Activated effector memory CD4-positive, alpha-beta T cell treated with anti-CD3 and anti-CD28 coated beads, Interleukin-2, amount 50 U/mL, for 16 hours (primary cell): ENCODE data around the gene SSBP3.

Source experiments
- DNase-seq: peaks from one replicate; pipeline ENCODE4 v3.0.0-alpha.2; 2020

Gene SSBP3

DNA sequence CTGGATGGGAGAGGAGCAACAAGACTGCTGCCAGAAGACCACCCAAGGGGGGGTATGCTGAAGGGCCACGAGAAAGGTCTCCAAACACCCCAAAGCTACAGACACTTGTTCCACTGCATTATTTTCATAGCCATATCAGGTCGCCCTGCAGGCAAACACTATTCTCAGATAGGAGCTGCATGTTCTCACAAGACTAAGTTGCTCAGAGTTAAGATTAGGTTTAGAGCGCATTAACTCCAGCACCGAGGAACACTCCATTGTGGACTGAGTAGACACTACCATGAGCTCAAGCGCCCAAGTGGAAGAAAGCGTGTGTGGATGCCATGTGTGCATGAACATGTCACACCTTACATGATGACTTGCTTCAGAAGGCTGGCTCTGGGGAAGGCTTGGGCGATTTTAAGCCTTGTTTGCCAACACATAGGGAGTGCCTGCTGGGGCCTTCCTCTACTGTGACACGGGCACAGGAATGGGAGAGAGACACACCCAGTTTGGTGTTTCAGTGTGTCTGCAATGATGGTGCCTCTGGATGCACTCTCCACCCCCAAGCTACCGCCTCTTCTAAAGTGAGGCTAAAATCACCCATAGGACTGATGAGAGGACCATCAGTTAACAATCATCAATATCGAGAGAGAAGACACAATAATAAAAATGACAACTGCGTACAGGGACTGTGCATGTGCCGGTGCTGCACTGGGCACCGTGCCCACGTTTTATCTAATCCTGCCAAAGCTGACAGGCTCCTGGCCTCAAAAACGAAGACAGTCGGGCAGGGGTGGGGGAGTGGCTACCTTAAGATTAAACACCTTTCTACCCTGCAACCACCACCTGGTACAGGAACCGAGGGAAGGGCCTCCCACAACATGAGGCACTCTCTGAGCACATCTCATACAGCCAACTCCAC, 34.9 kb downstream of the SSBP3 start:
- DNase-seq = no peak

DNA sequence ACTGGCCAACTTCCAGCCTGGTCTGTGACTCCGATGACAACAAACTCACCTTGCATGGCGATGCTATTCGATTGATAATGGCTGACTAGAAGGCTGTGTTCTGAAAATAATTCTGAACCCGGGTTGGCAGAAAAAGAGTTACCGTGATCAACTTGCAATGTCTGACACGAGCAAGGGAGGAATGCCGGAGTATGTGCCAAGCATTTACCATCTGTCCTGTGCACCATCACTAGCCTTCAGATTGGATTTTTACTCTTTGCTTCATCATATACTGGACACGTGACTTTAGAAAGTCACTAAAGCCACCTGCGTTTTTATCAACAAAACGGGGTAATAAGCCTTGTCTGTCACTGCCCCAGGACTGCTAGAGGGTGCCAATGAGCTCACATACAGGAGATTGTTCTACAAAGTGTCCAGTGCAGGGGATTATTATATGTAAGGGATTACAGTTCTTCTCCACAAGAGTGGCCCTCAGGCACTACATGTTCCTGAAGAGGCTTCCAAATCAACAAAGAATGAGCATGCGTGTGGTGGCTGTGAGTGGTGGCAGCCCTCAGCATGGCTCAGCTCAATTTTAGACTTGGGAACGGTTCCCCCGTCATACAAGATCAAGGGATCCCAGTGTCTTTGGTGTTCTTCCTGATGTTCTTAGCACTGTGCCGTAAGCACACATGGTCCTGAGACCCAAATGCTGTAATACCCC, 35.8 kb downstream of the SSBP3 start:
- no peak for DNase-seq

DNA sequence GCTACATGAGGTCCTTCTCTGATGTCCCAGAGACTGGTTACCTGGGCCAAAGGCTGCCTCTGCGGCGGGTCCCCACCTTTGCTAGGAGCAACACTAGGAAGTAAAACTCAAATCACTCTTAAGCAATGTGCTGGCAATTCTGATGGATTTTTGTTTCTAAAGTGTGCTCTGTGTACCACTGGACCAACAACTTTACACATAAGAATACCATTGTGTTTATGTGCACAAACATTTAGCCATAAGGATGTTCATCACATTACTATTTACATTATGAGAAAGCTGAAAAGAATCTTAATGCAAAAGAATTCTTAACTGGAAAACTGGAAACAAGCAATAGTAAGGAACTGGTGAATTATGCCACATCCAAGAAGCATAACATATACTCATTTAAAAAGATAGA, 38.6 kb downstream of the SSBP3 start:
- no peak for DNase-seq

DNA sequence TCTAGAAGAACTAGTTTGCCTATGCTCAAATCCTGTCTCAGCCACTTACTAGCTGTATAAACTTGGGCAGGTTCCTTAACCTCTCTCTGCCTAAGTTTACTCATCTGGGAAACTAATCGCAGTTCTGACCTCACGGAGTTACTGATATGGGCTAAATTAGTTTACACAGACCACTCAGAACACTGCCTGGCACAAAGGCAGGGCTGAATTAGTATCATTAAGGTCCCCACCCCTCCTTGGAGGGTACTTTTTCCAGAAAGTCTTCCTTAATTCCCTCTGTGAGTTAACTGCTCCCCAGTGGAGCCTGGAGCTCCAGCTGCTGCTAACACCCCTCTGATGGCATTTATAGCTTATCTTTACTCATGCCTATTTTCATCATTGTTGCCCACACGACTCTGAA, 40.3 kb downstream of the SSBP3 start:
- DNase-seq = no peak

DNA sequence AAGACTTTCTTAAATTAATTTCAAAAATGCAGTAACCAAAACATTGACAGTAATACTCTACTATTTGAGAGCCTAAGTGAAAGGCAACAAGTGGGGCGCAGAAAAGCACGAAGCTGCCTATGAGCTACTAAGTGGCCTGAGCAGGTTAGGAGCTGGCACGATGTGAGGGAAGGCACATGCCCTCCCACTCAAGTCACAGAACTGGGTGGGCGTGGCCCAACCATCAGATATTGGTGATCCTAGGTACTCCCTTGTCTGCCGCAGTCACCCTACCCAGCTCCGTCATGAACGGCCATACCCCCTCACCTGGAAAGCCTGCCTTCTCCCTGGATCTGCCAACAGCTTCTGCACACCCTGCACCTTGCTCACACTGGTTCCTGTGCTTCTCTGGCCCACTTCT, 40.8 kb downstream of the SSBP3 start:
- no peak for DNase-seq

DNA sequence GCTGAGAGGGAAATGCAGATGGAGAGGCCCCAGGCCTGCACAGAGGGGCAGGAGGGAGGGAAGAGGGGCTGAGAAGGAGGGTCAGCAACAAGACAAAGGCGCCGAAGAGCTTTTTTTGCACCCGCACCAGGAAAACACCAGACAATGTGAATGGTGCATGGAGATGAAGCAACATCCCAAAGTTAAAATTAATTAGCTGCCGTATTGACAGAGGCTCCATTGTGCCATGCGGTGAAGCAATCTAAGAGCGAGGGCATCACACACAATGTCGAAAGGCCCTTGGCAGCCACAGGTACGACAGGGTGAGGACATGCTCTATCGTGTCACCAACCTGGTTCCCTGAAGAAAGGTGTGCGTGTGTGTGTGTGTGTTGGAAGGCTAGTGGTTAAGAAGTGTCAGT, 41.2 kb downstream of the SSBP3 start:
- DNase-seq = no peak

DNA sequence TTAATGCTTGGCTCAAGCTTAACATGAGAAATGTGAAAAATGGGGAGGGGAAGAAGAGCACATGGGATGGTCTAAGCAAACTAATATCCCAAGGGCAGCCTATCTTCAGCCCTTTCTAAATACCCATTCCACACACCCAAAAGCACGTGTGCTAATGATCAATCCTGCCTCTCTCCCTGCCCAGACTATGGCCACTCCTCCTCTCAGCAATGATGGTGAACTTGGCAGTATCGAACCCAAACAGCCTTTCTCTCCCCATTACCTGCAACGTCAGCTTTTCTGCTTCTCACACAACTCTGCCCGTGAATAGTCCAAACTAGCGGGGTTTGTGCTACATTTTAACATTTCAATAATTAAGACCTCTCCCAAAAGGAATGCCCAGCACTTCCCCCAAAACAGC, 41.6 kb downstream of the SSBP3 start:
- DNase-seq = no peak

DNA sequence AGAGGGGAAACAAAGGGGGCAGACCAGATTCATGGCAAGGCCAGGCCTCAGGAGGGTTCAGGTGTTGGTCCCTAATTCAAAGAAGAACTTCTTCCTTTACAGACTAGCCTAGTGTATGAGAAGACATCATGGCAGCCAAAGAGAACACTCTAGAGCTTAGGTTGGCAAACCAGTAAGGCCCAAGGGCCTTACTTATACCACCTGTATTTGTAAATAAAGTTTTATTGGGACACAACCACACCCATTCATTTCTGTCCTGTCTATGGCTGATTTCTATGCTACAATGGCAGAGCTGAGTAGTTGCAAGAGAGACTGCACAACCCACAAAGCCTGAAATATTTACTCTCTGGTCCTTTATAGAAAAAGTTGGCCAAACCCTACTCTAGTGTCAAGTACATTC, 42.3 kb downstream of the SSBP3 start:
- no peak for DNase-seq

DNA sequence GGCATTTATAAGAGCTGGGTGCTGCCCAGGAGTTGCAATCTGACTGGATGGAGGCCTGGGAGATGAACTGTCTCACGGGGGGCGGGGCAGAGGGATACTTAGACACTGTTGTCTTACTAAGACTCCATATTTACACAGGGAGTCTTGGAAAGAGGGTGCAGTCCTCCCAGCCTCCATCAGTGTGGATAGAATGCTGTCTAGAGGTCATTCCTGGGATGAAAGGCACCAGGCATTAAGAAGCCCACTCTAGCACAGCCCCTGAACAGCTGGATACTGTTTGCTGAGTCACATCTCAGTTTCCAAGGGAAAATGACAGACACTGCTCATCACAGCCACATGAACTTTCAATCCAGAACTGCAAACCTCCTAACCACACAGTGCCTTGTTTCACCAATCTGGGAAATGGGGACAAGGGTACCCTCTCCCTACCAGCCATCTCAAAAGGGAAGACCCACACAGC, 43.3 kb downstream of the SSBP3 start:
- no peak for DNase-seq

DNA sequence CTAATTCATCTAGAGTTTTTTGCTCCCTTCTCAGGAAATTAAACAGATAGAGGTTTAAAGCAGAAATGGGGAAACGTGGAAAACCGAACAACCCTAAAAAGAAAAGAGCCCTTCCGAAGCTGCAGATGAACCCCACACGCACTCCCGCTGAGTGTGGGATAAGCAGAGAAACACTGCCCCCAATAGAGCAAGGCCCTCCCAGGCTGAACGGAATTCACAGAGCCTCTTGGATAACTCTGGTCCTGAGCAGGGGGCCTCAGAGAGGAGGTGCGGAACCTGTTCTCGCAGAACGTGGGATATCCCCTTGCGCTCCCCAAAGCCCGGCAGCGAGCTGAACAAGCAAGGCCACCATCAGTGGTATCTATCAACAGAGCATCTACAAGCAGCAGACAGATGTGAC, 44.9 kb downstream of the SSBP3 start:
- DNase-seq = no peak

DNA sequence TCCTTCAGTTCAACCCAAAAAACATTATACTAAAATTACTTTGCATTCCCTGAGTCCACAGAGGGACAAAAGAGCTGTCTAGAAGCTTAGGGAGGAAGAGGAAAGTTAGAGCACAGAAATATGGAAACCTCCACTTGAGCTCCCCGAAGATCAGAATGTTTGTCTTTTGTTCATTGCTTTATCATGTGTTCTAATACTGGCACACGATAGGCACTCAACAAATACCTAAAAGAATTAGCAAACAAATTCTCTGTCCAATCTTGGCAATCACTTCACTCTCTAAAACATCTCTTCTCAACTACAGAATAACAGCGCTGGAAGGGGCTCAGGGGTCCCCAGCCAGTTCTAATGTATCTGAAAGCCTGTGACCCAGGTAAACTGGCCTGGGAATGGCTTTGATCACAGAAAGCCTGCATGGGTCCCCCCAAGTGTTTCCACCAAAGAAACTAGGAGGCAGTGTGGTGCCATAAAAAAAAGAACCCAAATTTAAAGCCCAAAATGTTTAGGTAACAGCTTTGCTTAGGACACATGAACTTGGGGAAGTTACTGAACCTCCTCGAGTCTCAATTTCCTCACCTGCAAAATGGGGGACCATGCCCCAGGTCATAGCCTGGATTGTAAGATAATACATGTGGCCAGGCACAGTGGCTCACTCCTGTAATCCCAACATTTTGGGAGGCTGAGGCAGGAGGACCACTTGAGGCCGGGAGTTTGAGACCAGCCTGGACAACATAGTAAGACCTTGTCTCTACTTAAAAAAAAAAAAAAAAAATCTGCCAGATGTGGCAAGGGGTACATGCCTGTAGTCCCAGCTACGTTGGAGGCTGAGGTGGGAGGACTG, 45.8 kb downstream of the SSBP3 start:
- no peak for DNase-seq

DNA sequence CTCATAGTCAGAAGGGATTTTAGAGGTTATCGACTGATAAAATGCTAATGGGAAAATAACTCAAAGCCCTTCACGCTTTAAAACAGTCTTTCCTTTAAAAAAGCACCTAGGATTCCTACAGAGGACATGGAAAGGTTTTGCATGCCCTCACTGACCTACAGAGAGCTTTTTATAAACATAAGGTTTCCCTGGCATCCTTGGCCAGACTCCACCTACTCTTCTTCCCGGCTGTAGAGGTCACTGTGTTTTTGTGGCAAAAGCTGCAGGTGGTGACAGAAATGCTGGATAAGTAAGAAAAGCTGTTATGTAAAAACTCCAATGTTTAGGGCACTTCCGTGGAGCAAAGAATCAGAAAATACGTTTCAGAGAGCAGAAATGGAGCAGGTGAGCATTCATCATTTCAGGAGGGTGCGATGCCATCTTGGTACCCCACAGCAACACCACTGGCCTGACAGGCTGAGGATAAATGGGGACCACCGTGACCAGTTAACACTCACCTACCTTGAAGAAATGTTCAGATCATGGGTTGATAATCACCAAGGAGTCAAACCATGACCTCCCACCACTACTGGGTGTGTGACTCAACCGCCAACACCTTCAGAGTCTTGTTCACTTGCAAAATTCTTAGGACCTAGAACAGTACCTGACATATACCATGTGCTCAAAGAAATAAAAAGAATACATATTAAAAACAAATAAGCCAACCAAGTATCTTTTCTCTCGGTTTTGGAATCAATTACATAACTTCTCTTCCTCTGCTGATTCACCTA, 46.6 kb downstream of the SSBP3 start:
- DNase-seq = no peak

DNA sequence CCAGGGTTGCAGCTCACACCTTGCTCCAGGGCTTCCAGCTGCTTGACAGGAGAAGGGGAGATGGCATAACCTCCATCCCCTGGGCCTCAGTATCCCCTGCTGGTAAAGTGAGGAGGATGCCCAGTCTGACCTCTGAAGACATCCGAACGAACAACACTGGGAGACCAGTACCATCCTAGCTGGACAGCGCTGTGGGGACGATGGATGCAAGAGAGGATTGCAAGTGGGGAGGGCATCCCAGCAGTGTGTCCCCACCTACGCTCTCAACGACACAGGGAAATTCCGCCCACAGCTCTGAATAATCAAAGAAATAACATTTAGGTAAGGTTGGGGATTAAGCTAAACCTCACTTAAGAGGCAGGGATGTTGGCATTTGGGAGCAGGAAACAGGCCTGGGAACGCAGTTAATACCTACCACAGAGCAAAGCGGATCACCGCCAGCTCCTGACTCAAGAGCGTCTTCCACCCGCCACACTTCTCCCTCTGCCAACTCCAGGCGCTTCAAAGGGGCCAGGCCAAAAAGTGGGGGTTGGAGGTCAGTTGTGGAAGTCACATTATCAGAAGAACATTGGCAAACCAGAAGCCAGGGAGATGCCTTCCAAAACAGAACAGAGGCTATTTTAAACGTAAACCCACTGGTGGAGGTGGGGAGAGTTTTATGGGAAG, 47.6 kb downstream of the SSBP3 start:
- DNase-seq = no peak

DNA sequence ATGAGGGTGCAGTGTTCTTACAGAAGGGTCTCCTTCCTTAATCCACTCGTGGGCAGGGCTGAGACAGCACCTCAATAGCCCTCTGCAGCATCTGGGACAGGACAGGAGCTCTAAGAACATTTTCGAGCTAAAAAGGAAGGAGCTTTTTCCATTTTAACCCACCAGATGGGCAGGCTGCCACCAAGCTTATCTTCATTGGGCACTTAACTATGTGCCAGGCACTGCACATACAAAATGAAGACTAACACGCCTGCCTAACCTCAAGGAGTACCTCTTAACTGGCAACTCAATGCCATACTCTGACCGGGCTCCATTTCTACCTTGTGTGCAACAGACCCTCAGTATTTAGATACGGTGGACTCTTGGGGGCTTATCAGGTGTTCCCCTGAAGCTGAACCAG, 48.2 kb downstream of the SSBP3 start:
- no peak for DNase-seq

DNA sequence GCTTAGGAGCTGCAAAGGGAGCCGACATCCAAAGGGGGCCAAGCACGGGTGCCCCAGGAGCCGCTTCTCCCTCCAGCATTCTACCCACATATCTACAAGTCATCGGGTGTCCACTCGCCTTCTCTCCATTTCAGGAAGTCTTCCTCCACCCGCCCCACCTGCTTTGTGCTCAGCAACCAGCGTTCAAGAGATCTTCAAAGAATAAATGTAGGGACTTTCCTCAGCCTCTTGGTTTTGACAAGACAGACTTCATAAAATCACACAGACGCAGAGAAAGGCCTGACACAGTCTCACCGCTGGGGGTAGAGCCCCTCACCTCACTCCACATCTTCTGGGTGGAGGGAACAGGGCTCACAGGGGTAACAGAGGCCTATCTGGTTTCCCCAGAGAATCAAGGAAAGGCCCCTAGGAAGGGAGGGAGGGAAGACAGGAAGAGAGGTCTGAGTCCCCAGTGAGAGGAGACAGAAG, 49.5 kb downstream of the SSBP3 start:
- DNase-seq = peak; percentile 68

DNA sequence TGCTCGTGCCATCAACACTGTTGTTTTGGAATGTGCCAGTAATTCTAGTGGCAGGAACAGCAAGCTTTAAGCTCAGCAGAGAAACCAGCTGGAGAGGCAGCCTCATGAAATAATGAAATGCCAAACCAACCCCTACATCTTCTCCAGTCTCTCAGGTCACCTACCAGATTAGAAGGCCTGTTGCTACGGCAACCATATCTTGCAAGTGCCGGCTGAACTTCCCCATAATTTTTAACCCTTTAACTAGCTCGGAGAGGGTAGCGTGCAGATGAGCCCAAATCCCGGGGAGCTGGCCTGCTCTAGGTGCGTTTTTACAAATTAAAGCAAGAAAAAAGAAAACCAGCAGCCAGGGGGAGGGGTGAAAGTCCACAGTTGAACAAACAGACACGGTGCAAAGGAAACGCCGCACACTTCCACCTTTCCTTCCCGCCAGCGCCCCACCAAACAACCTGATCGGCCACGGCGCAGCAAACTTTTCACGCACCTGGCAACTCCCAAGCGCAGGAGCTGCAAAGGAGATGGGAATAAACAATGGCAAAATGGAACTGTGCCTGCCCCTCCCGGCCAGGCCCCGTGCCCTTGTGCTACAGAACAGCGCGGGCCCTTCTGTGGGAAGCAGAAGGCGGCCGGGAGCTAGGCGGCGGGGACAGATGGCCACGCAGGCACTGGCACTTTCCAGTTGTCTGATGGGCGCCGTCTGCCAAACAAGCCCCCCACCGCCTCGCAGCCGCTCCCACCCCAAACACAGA, 50.1 kb downstream of the SSBP3 start:
- DNase-seq = no peak

DNA sequence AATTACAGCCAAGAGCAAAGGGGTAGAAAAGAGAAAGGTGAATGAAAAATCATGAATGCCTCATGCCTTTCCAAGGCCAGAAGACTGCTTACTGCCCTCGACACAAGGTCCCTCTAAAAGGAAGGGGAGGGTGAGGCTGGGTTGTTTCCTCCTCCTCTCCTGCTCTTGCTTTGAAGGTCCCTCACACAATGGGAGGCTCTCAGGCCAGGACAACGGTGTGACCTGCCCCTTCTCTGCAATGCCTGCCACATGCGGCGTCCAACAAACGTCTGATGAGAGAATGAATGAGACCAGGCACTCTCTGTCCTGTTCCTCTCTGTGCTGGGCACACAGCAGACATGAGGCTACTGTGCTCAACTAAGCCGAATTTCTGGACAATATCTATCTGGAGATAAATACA, 51.3 kb downstream of the SSBP3 start:
- no peak for DNase-seq

DNA sequence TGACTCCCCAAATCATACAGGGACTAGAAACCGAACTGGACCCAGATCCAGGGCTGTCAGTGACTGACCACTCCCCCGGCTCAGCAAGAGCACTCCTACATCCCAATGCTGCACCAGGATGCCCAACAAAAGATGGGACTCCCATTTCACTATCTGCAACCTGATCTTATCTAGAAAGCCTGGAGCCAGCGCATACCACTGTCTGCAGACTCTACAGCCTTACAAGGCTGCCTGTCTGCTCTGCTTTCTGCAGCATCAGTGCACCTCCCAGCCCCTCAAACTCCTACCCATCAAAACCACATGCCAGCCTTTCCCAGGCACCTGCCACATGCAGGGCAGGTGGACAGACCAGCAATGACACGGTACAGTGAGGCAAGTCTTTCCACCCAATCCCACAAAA, 52.2 kb downstream of the SSBP3 start:
- DNase-seq = no peak

DNA sequence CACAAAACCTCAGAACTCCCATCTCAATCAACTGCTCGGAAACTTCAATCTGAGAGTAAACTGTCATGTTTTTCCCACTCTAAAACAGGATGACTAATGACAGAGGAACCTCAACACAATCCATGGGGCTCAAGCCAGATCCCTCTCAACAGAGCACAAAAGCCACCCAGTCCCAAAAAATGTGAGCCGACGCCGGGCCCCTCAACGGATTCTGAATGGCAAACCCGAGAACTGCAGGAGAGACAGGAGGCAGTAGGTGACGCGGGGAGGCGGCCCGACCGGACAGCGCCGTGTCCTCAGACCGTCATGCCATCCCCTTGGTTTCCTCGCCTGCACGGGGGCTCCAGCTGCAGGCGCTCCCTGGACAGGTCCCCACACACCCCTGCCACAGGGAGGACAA, 53.4 kb downstream of the SSBP3 start:
- DNase-seq = no peak

DNA sequence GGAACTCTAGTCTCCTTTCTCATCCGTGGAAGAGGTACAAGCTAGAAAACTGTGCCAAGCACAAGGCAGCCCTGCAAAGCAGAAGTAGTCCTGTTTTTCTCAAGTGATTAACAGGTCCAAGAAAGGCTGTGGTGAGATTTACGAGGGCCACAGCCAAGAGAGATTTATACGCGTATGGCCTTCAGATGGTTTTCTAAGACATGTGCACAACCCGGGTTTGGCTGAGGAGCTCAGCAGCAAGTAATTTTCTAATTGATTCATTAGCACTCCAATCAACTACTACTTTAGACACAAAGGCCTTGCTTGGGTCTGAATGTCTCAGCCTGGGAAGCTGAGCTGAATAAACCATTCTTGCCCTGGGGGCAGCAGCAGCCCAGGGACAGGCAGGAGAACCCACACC, 55.8 kb downstream of the SSBP3 start:
- DNase-seq = no peak

DNA sequence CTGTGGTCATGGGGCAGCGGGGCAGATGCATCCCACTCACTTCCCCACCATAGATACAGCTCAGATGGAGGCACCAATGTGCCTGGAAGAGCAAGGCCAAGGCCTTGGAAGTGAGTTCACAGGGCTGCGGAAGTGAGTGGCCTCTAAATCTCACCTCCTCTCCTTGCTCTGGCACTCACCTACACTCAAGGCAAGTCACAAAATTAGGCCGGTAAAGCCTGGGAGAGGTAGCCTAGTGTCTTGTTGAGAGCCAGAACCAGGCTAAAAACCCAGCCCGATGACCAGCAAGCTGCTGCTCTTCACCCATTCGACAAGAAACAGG, 57.5 kb downstream of the SSBP3 start:
- DNase-seq = no peak
